Measurements from ENCODE around the gene LIPC.

LIPC gene

GRCh38 chr15:58472821-58473581, 41.2 kb downstream of the LIPC start:
- peaks cover 77% of the 10 kb centered on the region for H3K4me1 ChIP-seq (ENCODE audit: insufficient read depth, low read length)
- ATAC-seq (ENCODE audit: insufficient read depth, low read depth) (peak; percentile 74), DNase-seq (peak; percentile 86)
- peak overlapping the region; percentile 54 for H3K9ac ChIP-seq (ENCODE audit: low read depth, low read length)
- H3K79me2 ChIP-seq (ENCODE audit: insufficient read depth, low read length): no peaks in the 10 kb centered on the region
- peak overlapping the region; percentile 92 for H3K27ac ChIP-seq (ENCODE audit: low read length)
- no peaks in the 10 kb centered on the region for H3K27me3 ChIP-seq (ENCODE audit: insufficient read depth, low read length, poor library complexity)
- no peak for TF ChIP-seq EZH2 (IDR thresholded peaks at IDR 0.05; ENCODE audit: borderline replicate concordance, low read depth, low read length, severe bottlenecking)
- TF ChIP-seq, protein P1, sequence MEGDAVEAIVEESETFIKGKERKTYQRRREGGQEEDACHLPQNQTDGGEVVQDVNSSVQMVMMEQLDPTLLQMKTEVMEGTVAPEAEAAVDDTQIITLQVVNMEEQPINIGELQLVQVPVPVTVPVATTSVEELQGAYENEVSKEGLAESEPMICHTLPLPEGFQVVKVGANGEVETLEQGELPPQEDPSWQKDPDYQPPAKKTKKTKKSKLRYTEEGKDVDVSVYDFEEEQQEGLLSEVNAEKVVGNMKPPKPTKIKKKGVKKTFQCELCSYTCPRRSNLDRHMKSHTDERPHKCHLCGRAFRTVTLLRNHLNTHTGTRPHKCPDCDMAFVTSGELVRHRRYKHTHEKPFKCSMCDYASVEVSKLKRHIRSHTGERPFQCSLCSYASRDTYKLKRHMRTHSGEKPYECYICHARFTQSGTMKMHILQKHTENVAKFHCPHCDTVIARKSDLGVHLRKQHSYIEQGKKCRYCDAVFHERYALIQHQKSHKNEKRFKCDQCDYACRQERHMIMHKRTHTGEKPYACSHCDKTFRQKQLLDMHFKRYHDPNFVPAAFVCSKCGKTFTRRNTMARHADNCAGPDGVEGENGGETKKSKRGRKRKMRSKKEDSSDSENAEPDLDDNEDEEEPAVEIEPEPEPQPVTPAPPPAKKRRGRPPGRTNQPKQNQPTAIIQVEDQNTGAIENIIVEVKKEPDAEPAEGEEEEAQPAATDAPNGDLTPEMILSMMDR (IDR thresholded peaks at IDR 0.05; ENCODE audit: borderline replicate concordance, extremely low read depth, low read length, poor library complexity, severe bottlenecking): no peak
- H3K9me3 ChIP-seq (ENCODE audit: insufficient read depth, low read length, severe bottlenecking): no peaks in the 10 kb centered on the region
- peak overlapping the region; percentile 57 for H3K4me2 ChIP-seq (ENCODE audit: insufficient read depth, low read length)
- no peaks in the 10 kb centered on the region for H4K20me1 ChIP-seq (ENCODE audit: insufficient read depth, low read length)
- no peaks in the 10 kb centered on the region for H3K36me3 ChIP-seq (ENCODE audit: insufficient read depth, low read length)
- peak overlapping the region in 1 of 2 experiments; percentile 29; a peak in 2 of 4 replicates for H3K4me3 ChIP-seq (ENCODE audit: low read depth in 1 of 2, low read length in 2 of 2)
- H2AFZ ChIP-seq (ENCODE audit: low read depth, low read length): peak overlapping the region; percentile 23

DNA sequence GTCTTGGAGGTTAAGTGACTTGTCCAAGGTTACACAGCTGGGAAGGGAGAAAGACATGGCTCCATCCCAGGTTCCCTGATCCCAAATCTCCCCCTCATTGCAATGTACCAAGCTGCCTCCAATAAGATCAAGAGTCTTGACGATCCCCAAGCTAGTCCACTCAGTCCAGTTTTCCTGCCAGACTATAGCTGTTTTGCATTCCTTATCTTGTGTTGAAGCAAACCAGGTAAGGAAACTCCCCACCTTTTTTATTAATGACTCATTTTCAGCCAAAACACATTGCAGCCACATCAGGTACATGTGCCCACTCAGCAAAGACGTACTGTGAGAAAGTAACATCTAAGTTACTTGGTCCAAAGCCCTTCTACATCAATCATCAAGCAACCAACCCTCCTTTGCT, 41.9 kb downstream of the LIPC start:
- Histone ChIP-seq H3K79me2 (ENCODE audit: insufficient read depth, low read length) (no peaks in the 10 kb centered on the region), H4K20me1 (ENCODE audit: insufficient read depth, low read length) (no peaks in the 10 kb centered on the region), H3K4me3 (ENCODE audit: low read depth in 1 of 2, low read length in 2 of 2) (0 out of 4 replicates have a peak overlapping the region, but pooled peaks of 1 of the 2 experiments have one; percentile 13), H3K4me1 (ENCODE audit: insufficient read depth, low read length) (peaks cover 85% of the 10 kb centered on the region), H3K4me2 (ENCODE audit: insufficient read depth, low read length) (peak overlapping the region; percentile 57), H3K9ac (ENCODE audit: low read depth, low read length) (peak overlapping the region; percentile 54), H3K9me3 (ENCODE audit: insufficient read depth, low read length, severe bottlenecking) (no peaks in the 10 kb centered on the region), H3K27me3 (ENCODE audit: insufficient read depth, low read length, poor library complexity) (no peaks in the 10 kb centered on the region), H3K27ac (ENCODE audit: low read length) (peak overlapping the region; percentile 92), H3K36me3 (ENCODE audit: insufficient read depth, low read length) (no peaks in the 10 kb centered on the region), H2AFZ (ENCODE audit: low read depth, low read length) (no peak overlapping the region)
- DNase-seq (no peak), ATAC-seq (ENCODE audit: insufficient read depth, low read depth) (no peak)
- no peak for TF ChIP-seq EZH2 (IDR thresholded peaks at IDR 0.05; ENCODE audit: borderline replicate concordance, low read depth, low read length, severe bottlenecking)
- TF ChIP-seq, protein P1 (IDR thresholded peaks at IDR 0.05; ENCODE audit: borderline replicate concordance, extremely low read depth, low read length, poor library complexity, severe bottlenecking): no peak

GRCh38 chr15:58474741-58475323, 43.0 kb downstream of the LIPC start:
- no peak overlapping the region for H3K4me3 ChIP-seq (ENCODE audit: low read depth in 1 of 2, low read length in 2 of 2)
- no peaks in the 10 kb centered on the region for H3K36me3 ChIP-seq (ENCODE audit: insufficient read depth, low read length)
- H3K9ac ChIP-seq (ENCODE audit: low read depth, low read length): peak overlapping the region; percentile 6; the same call in 1 of the 2 replicates
- DNase-seq (peak; percentile 39), ATAC-seq (ENCODE audit: insufficient read depth, low read depth) (no peak)
- no peak overlapping the region for H2AFZ ChIP-seq (ENCODE audit: low read depth, low read length)
- H3K9me3 ChIP-seq (ENCODE audit: insufficient read depth, low read length, severe bottlenecking): no peaks in the 10 kb centered on the region
- H4K20me1 ChIP-seq (ENCODE audit: insufficient read depth, low read length): no peaks in the 10 kb centered on the region
- no peak overlapping the region for H3K4me2 ChIP-seq (ENCODE audit: insufficient read depth, low read length)
- peak overlapping the region; percentile 92 for H3K27ac ChIP-seq (ENCODE audit: low read length)
- H3K79me2 ChIP-seq (ENCODE audit: insufficient read depth, low read length): no peaks in the 10 kb centered on the region
- TF ChIP-seq, protein P1 (IDR thresholded peaks at IDR 0.05; ENCODE audit: borderline replicate concordance, extremely low read depth, low read length, poor library complexity, severe bottlenecking): no peak
- TF ChIP-seq EZH2 (IDR thresholded peaks at IDR 0.05; ENCODE audit: borderline replicate concordance, low read depth, low read length, severe bottlenecking): no peak
- no peaks in the 10 kb centered on the region for H3K27me3 ChIP-seq (ENCODE audit: insufficient read depth, low read length, poor library complexity)
- H3K4me1 ChIP-seq (ENCODE audit: insufficient read depth, low read length): peaks cover 80% of the 10 kb centered on the region

Data from DND-41 (cell line).